Activated naive CD8-positive, alpha-beta T cell treated with anti-CD3 and anti-CD28 coated beads, Interleukin-2, amount 50 U/mL, for 16 hours (primary cell): ENCODE results near the gene LYPD3.
A peak's percentile ranks its signal among the peaks of the same experiment; 100 is the strongest.
"Not testable (repeated sequence)": the region's sequence is repeated elsewhere in the genome, so short reads cannot be mapped to it uniquely, and the experiment has no call there.

ENCODE experiments used
- DNase-seq: peaks from one replicate; pipeline ENCODE4 v3.0.0-alpha.2; 2020; ENCODE audit warnings: low read depth, low spot score

Gene LYPD3

DNA sequence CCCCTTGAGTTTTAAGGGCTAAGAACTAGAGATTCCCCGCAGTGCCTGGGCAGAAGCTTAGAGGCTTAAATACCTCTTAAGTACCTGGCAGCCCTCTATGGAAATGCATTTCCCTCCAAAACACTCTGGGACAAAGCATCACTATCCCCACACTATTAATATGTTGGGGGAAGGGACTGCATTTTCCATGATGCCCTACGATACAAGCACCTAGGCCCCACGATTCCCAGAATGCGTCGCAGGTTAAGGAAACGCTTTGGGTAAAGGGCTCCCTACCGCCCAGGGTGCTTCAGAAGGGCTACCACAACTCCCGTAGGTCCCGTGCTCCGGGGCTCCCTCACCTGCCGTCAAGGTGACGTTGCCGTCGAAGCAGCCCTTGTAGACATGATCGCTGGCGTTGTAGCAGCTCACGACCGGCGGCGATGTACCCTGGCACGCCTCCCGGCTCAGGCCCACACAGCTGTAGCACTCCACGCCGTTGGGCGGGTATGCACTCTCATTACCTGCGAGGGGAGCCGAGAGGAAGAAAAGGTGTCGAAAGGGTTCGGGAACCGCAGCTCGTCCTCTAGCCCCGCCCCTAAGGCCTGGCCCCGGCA, 2.5 kb downstream of the LYPD3 start:
- DNase-seq: no peak

DNA sequence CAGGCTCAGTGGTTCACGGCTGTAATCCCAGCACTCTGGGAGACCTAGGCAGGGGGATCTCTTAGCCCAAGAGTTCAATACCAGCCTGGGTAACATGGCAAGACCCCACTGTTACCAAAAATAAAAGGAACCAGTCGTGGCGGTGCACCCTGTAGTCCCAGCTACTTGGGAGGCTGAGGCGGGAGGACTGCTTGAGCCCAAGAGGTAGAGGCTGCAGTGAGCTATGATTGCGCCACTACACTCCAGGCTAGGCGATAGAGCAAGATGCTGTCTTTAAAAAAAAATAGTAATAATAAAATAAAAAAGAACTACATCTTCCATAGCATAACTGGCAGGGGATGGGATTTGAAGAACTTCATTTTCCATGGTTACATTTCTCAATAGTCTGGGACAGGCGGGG, 3.0 kb downstream of the LYPD3 start:
- no peak for DNase-seq

DNA sequence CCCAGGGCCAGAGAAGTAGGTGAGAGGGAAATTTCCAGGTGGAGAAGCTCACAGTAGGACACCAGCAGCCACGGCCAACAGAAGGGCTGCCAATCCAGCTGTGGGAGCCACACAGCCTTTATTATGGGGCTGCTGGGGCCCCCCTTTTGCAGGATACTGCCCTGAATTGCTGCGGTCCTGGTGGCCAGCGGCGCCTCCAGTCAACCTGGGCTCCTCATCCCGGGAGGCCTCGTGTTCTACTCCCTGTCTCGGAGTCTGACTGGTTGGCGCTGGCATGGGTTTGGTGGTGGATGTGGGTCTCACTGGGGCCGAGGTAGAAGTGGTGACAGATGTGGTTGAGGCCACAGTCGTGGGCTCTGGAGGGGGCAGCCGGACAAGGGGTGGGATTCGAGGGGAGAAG, 4.1 kb downstream of the LYPD3 start:
- DNase-seq: no peak

DNA sequence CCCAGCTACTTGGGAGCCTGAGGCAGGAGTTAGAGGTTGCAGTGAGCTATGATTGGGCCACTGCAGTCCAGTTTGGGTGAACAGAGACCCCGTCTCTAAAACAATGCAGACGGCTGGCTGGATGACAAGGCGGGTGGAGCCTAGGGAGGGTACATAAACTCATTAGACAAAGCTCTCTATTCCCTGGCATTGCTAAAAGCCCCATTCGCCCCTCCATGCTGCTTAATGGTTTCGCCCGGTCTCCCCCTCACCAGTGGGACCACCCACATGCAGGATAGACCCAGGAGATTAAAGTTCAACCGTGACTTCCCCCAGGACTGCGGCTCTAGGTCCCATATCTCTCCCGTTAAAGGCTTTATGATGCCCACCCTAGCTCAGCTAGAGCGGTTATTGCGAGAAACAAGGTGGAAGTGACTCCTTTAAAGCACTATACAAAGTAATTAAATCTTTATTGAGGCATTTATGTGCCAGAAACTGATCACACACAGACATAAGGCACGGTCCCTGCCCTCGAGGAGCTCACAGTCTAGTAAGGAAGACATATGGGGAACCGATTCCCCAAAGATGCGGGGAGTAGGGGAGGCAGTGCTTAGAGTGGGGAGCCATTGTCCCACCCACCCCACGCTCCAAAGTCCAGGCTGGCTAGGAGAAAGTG, 4.9 kb downstream of the LYPD3 start:
- DNase-seq: no peak

DNA sequence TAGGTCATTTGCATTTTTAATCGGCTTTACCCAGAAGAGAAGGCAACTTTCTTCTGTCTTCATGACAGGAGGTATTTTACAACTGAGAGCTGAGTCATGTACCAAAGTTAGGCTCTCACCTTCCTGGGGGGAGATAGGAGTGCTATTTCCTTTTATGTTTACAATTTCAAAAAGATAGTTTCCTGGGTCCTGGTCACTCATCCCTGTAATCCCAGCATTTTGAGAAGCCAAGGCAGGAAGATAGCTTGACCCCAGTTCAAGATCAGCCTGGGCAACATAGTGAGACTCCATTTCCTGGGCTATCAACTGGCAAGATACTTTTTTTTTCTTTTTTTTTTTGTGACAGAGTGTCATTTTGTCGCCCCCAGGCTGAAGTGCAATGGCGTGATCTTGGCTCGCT, 7.6 kb downstream of the LYPD3 start:
- no peak for DNase-seq

DNA sequence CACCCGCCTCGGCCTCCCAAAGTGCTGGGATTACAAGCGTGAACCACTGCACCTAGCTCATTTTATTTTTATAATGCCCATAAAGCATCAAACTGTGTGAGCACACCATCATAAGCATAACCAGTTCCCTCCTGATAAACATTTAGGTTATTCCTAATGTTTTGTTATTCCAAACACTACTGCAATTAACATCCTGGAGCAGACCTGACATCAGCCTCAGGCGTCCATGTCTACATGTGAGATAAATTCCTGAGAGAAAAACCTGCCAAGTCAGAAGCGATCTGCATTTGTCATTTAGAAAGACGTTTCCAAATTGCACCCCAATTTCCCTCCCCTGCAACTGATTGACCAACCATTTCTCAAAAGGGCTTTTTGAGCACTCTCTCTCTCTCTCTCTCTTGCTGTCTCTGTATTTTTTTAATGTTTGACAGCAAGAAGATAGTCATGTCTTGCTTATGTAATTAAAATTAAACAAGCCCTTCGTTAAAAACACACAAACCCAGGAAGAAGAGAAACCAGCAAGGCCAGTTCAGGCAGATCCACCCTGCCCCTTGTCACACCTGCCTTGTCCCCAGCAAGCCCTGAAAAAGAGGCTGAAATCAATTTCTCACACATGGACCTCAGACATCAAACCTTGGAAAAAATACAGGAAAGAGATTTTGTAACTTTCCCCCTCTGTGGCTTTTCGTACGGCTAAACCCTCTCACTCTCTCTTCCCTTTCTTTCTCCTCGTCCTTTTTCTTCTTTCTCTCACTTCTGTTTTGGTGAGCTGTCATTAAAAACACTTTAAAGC, 9.9 kb downstream of the LYPD3 start:
- no peak for DNase-seq

DNA sequence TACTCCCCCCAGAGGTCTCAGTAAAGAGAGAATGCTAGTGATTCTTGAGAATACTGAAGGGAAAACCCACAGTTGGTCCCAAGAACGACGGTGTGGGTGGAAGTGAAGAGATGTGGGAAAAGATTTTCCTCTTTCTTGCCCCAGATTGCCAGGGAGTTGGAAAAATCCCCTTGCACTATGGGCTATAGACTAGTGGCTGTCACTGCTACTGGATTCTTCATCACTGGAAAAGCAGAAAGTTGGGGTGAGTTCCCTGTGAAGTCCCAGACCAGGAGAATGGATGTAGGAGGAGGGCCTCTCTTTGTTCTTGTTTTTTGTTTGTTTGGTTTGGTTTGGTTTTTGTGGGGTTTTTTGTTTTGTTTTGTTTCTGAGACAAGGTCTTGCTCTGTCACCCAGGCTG, 11.4 kb downstream of the LYPD3 start:
- no peak for DNase-seq

DNA sequence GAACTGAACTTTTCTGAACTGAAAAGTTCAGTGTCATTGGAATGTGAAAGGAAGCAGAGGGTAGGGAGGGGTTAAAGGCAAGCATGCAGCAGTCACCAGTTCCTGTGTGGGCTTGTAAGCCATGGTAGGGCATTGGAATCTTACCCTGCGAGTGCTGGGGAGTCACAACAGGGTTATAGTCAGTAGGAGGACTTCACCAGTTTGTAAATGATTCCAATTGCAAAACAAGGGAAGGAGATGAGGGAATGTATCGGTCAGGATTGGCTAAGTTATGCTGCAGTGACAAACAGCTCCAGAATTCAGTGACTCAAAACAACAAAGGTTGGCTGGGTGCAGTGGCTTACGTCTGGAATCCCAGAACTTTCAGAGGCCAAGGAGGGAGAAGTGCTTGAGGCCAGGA, 12.8 kb downstream of the LYPD3 start:
- DNase-seq: no peak

DNA sequence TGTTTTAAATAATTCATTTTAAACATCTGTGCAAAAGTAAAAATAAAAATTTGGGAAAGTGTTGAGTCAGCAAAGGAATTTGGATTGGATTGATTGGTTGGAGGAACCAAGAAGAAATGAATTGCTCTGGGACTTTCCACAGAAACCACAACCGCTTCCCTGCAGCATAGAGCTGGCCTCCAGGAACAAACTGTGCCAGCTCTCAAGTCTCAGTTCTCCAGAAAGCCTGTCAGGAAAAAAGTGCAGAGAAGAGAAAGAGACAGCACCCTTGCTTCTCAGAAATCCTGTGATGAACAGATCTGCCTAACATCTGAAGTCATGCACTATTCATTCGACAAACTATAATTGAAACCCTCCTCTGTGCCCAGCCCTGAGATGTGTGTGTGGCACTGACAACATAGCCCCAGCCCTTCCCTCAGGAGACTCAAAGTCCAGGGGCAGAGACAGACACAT, 14.8 kb downstream of the LYPD3 start:
- no peak for DNase-seq

DNA sequence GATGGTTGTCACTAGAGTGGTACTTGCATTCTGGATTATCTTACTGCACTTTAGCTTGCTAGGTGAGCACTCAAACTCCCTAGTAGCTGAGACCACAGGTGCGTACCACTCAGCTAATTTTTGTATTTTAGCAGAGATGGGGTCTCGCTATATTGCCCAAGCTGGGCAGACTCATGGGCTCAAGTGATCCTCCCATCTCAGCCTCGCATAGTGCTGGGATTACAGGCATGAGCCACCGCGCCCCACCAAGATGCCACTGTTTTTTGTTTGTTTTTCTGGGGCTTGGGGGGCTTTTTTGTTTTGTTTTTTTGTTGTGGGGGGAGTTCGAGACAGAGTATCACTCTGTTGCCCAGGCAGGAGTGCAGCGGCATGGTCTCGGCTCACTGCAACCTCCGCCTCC, 17.8 kb downstream of the LYPD3 start:
- no peak for DNase-seq

DNA sequence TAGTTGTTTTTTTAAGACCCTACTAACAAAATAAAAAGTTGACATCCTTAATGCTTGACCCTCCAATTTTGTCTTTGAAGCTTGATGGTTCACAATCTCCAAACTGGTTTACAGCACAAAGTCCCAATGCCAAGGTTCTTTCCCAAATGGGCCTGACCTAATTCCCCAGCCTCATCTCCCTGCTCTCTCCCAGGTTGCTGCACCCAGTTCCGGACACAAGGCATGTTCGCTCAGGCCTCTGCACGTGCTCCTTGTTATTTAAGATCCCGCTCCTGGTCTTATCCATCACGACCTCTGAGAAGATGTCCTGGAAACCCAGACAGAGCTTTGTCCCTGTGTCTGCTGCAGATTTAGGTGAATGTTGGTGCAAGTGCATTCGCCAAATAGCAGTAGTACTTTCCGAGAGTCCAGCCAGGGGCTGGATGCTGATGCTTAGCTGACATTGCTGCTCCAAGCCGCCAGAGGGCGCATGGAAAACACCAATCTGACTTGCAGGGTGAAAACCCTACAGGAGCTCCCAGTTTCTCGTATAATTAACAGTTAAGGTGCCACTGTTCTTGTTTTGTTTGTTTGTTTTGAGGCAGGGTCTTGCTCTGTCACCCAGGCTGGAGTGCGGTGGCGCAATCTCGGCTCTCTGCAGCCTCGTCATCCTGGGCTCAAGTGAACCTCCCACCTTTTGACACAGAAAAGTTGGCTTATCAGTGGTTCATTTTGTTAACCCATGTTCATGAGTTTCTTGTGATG, 18.5 kb downstream of the LYPD3 start:
- peak; percentile 54 for DNase-seq

DNA sequence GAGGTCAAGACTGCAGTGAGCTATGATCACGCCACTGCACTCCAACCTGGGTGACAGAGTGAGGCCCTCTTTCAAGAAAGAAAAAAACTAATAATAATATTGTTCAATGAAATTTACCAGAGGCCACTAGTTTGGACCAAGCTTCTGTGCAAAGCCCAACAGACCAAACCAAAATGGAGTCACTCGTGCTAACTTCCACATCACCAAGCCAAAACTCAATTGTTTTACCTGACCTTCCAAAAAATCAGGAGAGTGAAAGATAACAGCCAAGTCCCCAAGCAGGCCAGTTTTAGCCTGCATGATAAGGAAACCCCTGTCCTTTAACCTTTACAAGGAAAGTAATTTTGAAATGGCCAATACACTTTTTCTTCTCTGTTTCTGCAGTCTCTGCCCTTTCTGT, 20.0 kb downstream of the LYPD3 start:
- DNase-seq: no peak

DNA sequence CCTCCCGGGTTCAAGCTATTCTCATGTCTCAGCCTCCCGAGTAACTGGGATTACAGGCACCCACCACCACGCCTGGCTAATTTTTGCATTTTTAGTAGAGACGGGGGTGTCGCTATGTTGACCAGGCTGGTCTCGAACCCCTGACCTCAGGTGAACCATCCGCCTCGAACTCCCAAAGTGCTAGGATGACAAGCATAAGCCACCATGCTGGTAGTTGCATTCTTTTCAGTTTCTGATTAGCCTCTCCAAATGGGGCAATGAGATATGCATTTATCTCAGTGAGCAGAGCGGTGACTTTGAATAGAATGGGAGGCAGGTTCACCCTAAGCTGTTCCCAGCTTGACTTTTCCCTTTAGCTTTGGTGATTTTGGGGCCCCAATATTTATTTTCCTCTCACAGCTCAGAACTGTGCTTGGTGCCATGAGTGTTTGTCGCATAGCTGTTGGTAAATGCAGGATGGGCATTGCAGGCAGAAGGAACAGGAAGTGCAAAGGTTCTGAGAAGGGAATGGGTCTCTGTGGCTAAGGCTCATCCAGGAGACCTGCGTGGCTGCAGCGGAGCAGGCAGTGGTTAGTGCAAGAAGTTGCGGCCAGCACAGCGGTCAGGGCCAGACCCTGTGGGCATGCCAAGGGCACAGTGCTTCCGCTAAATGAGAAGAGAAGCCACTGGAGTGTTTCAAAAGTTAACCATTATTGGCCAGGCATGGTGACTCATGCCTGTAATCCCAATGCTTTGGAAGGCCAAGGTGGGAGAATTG, 20.7 kb downstream of the LYPD3 start:
- DNase-seq: no peak

DNA sequence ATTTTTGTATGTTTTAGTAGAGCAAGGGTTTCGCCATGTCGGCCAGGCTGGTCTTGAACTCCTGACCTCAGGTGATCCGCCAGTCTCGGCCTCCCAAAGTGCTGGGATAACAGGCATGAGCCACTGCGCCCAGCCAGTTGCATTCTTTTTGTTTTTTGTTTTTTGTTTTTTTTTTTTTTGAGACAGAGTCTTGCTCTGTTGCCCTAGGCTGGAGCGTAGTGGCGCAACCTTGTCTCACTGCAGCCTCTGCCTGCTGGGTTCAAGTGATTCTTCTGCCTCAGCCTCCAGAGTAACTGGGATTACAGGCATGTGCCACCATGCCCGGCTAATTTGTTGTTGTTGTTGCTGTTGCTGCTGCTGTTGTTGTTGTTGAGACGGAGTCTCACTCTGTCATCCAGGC, 21.3 kb downstream of the LYPD3 start:
- not testable (repeated sequence) for DNase-seq

DNA sequence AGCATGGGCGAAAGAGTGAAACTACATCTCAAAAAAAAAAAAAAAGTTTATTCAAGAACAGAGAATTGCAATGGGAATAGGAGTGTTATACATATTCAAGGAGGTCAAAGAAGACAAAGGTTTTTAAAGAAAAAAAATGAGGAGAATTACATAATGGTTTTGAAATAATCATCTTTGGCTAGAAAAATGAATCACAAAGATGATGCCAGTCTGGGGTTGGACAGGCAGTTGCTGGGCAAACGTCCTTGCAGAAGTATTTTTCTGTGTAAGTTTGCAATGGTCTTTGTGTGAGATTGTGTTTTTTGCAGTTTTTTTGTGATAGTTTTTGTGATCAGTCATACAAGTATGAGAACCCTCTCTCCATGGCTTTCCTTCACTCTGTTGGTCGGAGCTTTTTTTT, 23.7 kb downstream of the LYPD3 start:
- no peak for DNase-seq

DNA sequence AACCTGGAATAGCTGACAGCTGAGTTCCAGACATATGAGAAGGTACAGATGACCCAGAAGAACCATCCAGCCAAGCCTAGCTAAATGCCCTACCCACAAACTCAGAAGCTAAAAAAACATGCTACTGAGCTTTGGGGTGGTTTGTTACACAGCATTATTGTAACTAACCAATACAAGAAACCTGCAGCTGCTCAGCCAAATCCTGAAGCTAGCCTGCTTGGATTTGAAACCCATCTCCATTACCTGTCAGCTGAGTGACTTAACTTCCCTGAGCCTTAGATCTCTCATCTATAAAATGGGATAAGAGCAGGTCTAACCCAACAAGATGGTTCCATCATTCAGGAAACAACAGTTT, 25.7 kb downstream of the LYPD3 start:
- no peak for DNase-seq

DNA sequence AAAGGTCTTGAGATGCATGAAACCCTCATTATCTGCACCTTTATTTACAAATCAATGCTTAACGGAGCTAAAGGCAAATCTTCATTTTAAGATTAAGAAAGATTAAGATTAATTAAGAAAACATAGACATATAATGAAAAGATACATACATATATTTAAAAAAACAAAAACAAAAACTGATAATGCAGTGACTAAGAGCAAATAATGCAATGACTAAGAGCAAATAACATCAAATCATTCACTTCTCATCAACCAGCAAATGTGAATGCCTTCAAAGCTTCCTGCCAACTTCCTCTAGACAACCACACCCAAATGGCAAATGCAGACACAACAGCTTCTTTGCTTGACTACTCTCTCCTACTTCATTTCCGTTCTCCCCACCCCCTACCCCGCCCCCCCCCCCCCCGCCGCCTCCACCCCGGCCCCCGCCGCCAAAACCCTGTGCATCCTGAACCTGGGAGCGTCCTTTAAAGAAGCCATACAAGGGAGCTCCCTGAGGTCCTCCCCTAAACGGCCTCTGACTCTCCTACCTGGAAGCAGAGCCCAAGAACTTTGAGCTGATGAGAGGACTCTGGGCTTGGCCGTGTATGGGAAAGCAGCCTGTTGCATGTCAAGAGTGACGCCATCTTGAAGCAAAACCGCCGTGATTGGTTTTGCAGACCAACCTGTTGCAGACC, 26.2 kb downstream of the LYPD3 start:
- DNase-seq: no peak

DNA sequence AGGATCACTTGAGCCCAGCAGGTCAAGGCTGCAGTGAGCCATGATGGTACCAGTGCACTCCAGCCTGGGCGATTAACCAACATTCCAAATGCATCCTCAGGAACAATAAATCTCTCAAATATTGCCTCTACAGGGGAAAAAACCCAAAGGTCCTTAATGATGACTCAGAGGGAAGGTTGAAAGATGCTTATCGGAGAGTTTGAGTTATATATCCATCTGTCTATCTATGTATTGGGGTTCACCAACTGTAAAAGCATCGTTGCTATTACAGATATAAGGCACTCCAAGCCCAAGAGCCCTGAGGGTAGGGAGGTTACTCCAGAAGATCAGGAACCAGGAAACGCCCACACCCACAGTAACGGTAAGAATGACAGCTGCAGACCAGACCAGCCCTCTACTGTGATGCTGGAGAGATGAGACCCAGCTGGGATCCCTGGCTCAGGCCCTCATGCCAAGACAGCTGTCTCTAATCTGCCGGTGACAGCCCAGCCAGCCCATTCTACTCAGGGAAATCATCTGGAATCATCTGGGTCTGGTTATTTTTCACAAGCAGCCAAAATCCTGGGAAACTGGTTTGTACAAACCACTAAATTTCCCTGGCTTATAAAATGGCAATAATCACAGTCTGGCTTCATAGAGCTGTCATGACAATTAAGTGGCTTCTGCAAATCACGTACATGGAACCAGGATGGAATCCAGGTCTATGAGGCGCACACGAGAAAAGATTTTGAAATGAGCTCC, 26.9 kb downstream of the LYPD3 start:
- no peak for DNase-seq

DNA sequence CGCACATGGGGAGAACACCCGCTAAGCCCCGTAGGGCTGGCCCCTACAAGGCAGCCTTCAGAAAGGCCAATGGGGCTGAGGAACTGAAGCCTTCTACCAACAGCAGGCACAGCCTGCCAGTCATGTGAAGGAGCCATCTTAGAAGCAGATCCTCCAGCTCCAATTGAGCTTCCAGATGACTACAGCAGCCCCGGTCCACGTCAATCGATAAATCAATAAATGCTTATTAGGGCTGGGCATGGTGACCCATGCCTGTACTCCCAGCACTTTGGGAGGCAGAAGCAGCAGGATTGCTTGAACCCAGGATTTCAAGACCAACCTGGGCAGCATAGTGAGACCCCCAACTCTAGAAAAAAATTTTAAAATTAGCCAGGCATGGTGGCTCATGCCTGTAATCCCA, 27.7 kb downstream of the LYPD3 start:
- DNase-seq: no peak

DNA sequence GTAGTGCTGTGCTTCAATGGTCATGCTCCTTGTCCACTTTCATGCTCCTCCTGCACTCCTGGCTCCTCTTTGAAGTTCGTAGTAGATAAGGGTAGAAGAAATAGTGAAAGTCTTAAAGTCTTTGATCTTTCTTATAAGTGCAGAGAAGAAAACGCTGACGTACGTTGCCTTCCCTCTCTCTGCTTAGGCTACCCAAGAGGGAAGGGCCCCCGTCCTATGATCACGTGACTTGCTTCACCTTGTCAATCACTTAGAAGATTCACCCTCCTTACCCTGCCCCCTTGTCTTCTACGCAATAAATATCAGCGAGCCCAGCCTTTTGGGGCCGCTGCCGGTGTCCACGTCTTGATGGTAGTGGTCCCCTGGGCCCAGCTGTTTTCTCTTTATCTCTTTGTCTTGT, 28.1 kb downstream of the LYPD3 start:
- not testable (repeated sequence) for DNase-seq
